GM19395 (cell line): Measurements from ENCODE around the gene DSCAM.
"Not testable (repeated sequence)": the region's sequence is repeated elsewhere in the genome, so short reads cannot be mapped to it uniquely, and the experiment has no call there.

Source experiments
- ATAC-seq: cut with Tn5 transposase; IDR thresholded peaks from one replicate; pipeline ENCODE4 v1.9.1; 2021; ENCODE audit warnings: mild to moderate bottlenecking, moderate library complexity; ENCODE audit not compliant: unreplicated experiment

Gene DSCAM, protein sequence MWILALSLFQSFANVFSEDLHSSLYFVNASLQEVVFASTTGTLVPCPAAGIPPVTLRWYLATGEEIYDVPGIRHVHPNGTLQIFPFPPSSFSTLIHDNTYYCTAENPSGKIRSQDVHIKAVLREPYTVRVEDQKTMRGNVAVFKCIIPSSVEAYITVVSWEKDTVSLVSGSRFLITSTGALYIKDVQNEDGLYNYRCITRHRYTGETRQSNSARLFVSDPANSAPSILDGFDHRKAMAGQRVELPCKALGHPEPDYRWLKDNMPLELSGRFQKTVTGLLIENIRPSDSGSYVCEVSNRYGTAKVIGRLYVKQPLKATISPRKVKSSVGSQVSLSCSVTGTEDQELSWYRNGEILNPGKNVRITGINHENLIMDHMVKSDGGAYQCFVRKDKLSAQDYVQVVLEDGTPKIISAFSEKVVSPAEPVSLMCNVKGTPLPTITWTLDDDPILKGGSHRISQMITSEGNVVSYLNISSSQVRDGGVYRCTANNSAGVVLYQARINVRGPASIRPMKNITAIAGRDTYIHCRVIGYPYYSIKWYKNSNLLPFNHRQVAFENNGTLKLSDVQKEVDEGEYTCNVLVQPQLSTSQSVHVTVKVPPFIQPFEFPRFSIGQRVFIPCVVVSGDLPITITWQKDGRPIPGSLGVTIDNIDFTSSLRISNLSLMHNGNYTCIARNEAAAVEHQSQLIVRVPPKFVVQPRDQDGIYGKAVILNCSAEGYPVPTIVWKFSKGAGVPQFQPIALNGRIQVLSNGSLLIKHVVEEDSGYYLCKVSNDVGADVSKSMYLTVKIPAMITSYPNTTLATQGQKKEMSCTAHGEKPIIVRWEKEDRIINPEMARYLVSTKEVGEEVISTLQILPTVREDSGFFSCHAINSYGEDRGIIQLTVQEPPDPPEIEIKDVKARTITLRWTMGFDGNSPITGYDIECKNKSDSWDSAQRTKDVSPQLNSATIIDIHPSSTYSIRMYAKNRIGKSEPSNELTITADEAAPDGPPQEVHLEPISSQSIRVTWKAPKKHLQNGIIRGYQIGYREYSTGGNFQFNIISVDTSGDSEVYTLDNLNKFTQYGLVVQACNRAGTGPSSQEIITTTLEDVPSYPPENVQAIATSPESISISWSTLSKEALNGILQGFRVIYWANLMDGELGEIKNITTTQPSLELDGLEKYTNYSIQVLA (N-terminal part only)

DNA sequence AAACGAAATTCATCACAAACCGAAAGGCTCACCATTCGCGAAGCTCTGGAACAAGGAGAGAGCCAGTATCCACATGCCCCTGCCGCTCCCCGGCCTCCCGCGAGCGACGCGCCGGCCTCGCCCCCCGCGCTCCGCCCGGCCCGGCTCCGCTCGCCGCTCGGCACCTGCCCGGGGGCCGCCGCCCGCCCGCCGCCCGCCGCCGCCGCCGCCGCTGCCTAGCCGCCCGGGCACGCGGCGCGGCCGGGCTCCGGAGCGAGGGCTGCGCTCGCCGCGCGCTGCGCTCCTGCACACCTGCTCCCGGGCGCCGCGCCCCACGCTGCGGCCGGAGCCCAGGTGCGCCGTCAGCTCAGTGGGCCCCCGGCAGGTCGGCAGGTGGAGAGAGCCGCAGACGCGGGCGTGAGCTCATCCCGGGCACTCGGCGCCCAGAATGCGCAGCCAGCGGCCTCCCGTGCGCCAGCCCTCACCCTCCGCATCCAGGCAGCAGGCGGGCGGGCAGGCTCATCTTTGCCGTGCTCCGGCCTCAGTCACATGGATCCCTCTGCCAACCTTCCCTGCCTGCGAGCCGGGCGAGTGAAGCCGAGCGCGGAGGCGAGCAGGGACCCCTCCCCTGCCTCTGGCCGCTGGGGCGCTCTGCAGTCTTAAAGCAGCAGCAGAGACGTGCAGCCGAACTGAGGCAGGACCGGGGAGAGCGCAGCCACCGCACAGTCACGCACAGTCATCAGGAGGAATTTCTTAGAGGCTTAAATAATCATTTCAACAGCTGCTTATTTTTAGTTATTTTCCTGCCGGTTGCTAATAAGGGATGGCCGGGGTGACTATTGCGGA is at the start of gene DSCAM:
DSCAM (minus strand) TSS at position 572 of the 825 bp plus-strand sequence; CDS start at position 75, 497 bp downstream.
- ATAC-seq = no peak

DNA sequence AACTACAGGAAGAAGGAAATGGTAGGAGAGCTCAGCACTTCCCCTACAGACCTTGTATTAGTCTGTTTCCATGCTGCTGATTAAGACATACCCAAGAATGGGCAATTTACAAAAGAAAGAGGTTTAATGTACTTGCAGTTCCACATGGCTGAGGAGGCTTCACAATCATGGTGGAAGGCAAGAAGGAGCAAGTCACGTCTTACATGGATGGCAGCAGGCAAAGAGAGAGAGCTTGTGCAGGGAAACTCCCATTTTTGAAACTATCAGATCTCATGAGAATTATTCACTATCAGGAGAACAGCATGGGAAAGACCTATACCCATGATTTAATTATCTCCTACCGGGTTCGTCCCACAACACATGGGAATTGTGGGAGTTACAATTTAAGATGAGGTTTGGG is 48.7 kb upstream of the DSCAM start:
- not testable (repeated sequence) for ATAC-seq

DNA sequence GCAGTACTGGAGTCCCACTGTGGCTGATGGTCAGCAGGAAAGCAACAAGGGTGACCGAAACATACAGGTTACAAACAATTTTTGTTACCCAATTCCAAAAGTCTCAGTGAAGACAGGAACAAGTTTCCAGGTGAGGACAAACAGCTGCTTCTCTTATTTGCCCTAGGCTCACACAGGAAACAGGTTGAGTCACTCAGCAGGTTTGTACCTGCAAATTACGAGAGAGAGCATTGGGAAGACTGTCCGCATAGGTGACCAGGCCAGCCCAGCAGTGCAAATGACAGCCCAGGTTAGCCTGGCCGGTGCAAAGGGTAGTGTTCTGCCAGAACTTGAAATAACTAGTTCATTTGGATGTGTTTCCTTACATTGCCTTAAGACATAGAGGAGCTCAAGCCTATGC is 40.0 kb upstream of the DSCAM start:
- ATAC-seq = no peak

GRCh38 chr21:40886006-40886405 is 39.0 kb upstream of the DSCAM start:
- ATAC-seq = no peak

DNA sequence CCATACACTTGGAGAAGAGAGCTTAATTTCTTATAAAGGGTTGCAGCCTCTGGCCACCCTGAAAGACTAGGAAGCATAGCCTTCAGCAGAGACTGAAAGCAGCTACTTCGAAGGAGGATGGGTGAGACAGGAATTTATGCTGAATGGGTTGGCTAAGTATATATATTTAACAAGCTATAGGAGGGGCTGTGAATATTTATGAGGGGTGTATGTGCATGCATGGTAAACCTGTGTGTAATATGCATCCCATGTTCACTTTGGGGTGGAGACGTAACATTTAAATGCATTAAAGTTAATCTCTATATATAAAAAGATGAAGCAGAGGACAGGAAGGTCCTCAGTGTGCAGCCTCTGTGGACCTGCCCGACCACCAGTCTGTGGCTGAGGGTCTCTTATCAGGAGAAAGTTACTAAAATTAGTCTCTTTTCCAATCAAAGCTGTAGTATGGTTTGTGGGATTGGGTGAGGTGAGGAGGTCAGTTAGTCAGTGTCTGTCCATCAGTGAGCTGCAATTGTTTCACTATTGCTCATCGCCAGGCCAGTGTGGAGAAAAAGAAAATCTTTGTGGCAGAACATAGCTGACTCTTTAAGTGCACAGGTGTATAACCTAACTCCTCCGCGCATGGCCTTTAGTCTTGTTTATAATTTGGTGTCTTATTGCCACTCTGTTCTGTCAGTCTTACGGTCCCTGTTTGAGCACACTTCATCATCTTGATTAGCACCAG is 35.4 kb upstream of the DSCAM start:
- no peak for ATAC-seq

DNA sequence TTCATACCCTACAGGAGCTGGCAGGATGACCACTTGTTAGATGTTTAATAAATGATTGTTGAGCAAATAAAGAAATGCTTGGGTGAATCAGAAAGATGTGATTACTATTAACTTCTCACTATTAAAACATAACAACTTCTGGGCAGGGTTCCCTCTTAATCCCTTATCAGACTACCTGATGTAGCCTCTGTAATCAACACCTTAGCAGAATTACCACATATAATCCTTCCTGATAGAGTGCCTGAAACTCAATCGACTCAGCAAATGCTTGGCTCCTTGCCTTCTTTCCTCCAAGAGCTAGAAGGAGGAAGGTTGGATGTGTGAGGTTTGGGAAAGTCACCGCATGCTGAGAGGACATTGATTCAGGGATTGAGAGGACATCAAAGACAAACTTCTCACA is 34.8 kb upstream of the DSCAM start:
- no peak for ATAC-seq

DNA sequence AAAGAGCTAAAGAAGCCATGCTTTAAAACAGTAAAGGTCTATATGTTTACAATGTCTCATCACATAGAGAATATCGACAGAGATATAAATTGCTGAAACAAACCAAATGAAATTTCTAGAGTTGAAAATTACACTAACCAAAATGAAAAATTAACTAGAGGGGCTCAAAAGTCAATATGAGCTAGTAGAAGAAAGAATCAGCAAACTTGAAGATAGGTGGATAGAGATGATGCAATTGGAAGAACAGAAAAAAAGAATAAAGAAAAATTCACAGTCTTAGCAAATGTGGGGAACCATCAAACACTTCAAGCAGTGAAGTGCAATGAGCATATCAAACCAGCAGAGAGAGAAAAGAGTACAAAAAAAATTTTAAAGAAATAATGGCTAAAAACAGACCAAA is 24.1 kb upstream of the DSCAM start:
- no peak for ATAC-seq

- ATAC-seq = no peak
Observed at GRCh38 chr21:40863839-40864238, 16.9 kb upstream of the DSCAM start.

- ATAC-seq = no peak
Observed at GRCh38 chr21:40858517-40858916, 11.6 kb upstream of the DSCAM start.

GRCh38 chr21:40853956-40854688 is 7.2 kb upstream of the DSCAM start:
- no peak for ATAC-seq

- ATAC-seq = no peak
Observed at GRCh38 chr21:40852563-40852962, 5.6 kb upstream of the DSCAM start.

- ATAC-seq = no peak
Observed at GRCh38 chr21:40851749-40852148, 4.8 kb upstream of the DSCAM start.

- ATAC-seq = no peak
Observed at GRCh38 chr21:40850071-40850470, 3.1 kb upstream of the DSCAM start.

- ATAC-seq = no peak
Observed at GRCh38 chr21:40847951-40848350, 993 bp upstream of the DSCAM start.

GRCh38 chr21:40846103-40846502 is 855 bp downstream of the DSCAM start:
- no peak for ATAC-seq

GRCh38 chr21:40845441-40845995 is 1.4 kb downstream of the DSCAM start:
- no peak for ATAC-seq

- ATAC-seq = no peak
Observed at GRCh38 chr21:40844935-40845334, 2.0 kb downstream of the DSCAM start.

- ATAC-seq = no peak
Observed at GRCh38 chr21:40842197-40842552, 4.8 kb downstream of the DSCAM start.
